ENCODE measurements around the gene CCDC33. TPM values are rescaled to one million over a fixed set of nuclear protein-coding genes. Genes with fewer than 3 reads are reported as not detected.
A peak's percentile ranks its signal among the peaks of the same experiment; 100 is the strongest.

Gene CCDC33
- polyA plus RNA-seq, 1 of the 3 experiments (the other 2 are of a cell fraction), result 4.0 TPM

DNA sequence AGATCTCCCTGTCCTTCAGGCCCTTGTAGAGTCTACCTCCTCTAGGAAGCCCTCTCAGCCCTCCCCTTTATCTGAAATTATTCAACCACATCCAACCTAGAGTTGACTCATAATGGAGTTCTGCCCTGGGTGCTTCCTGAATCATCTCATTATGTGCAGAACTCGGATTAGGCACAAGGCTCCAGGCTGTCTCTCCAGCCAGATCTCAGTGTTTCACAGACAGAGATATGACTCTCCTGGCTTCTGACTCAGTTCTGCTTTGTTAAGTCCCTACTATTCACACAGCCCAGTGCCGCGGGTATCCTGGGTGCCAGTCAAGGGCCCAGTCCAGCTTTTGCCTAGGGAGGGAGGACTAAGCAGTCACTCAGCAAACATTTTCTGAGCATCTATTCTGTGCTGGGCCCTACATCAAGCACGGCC lies 42.8 kb upstream of the CCDC33 start (continued):
- TF ChIP-seq, protein P1, sequence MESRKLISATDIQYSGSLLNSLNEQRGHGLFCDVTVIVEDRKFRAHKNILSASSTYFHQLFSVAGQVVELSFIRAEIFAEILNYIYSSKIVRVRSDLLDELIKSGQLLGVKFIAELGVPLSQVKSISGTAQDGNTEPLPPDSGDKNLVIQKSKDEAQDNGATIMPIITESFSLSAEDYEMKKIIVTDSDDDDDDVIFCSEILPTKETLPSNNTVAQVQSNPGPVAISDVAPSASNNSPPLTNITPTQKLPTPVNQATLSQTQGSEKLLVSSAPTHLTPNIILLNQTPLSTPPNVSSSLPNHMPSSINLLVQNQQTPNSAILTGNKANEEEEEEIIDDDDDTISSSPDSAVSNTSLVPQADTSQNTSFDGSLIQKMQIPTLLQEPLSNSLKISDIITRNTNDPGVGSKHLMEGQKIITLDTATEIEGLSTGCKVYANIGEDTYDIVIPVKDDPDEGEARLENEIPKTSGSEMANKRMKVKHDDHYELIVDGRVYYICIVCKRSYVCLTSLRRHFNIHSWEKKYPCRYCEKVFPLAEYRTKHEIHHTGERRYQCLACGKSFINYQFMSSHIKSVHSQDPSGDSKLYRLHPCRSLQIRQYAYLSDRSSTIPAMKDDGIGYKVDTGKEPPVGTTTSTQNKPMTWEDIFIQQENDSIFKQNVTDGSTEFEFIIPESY (IDR thresholded peaks at IDR 0.05; ENCODE audit: borderline replicate concordance, low read depth), result no peak
- TF ChIP-seq TEAD4 (IDR thresholded peaks at IDR 0.05; ENCODE audit: borderline replicate concordance, insufficient read depth), result peak; percentile 37; the same call in 1 of the 2 replicates
- peak; percentile 83 for TF ChIP-seq TCF12 (IDR thresholded peaks at IDR 0.05)
- no peak for TF ChIP-seq FOXM1 (IDR thresholded peaks at IDR 0.05; ENCODE audit: low read depth)
- TF ChIP-seq YY1 (IDR thresholded peaks at IDR 0.05; ENCODE audit: low read depth), result peak; percentile 29; the same call in 1 of the 2 replicates
- no peak for TF ChIP-seq NRF1 (IDR thresholded peaks at IDR 0.05; ENCODE audit: low read depth, low read length)
- TF ChIP-seq, protein P2, sequence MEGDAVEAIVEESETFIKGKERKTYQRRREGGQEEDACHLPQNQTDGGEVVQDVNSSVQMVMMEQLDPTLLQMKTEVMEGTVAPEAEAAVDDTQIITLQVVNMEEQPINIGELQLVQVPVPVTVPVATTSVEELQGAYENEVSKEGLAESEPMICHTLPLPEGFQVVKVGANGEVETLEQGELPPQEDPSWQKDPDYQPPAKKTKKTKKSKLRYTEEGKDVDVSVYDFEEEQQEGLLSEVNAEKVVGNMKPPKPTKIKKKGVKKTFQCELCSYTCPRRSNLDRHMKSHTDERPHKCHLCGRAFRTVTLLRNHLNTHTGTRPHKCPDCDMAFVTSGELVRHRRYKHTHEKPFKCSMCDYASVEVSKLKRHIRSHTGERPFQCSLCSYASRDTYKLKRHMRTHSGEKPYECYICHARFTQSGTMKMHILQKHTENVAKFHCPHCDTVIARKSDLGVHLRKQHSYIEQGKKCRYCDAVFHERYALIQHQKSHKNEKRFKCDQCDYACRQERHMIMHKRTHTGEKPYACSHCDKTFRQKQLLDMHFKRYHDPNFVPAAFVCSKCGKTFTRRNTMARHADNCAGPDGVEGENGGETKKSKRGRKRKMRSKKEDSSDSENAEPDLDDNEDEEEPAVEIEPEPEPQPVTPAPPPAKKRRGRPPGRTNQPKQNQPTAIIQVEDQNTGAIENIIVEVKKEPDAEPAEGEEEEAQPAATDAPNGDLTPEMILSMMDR (IDR thresholded peaks at IDR 0.05), result no peak
- TF ChIP-seq TAF1 (IDR thresholded peaks at IDR 0.05; ENCODE audit: borderline replicate concordance, low read depth, low read length), result no peak
- TF ChIP-seq, protein P3, sequence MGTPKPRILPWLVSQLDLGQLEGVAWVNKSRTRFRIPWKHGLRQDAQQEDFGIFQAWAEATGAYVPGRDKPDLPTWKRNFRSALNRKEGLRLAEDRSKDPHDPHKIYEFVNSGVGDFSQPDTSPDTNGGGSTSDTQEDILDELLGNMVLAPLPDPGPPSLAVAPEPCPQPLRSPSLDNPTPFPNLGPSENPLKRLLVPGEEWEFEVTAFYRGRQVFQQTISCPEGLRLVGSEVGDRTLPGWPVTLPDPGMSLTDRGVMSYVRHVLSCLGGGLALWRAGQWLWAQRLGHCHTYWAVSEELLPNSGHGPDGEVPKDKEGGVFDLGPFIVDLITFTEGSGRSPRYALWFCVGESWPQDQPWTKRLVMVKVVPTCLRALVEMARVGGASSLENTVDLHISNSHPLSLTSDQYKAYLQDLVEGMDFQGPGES (IDR thresholded peaks at IDR 0.05; ENCODE audit: low read depth, low read length), result no peak
- TF ChIP-seq FOXJ3 (CRISPR knock-in tag; IDR thresholded peaks at IDR 0.05), result no peak
- TF ChIP-seq, protein P4, sequence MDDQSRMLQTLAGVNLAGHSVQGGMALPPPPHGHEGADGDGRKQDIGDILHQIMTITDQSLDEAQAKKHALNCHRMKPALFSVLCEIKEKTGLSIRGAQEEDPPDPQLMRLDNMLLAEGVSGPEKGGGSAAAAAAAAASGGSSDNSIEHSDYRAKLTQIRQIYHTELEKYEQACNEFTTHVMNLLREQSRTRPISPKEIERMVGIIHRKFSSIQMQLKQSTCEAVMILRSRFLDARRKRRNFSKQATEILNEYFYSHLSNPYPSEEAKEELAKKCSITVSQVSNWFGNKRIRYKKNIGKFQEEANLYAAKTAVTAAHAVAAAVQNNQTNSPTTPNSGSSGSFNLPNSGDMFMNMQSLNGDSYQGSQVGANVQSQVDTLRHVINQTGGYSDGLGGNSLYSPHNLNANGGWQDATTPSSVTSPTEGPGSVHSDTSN (IDR thresholded peaks at IDR 0.05), result peak; percentile 57
- 0 out of 2 replicates have a peak, but pooled peaks have one; percentile 11 for TF ChIP-seq RAD21 (IDR thresholded peaks at IDR 0.05; ENCODE audit: low read length)
- no peak for TF ChIP-seq EZH2phosphoT487 (IDR thresholded peaks at IDR 0.05; ENCODE audit: borderline replicate concordance, low read depth)
- TF ChIP-seq, protein P5, sequence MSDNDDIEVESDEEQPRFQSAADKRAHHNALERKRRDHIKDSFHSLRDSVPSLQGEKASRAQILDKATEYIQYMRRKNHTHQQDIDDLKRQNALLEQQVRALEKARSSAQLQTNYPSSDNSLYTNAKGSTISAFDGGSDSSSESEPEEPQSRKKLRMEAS (IDR thresholded peaks at IDR 0.05; ENCODE audit: low read depth), result peak; percentile 69; the same call in 1 of the 2 replicates
- TF ChIP-seq SMC3 (IDR thresholded peaks at IDR 0.05; ENCODE audit: low read depth, low read length), result 0 out of 2 replicates have a peak, but pooled peaks have one; percentile 19
- no peak for TF ChIP-seq GABPA (IDR thresholded peaks at IDR 0.05; ENCODE audit: low read depth)
- TF ChIP-seq EP300 (IDR thresholded peaks at IDR 0.05; ENCODE audit: borderline replicate concordance in 1 of 2, low read depth in 1 of 2, low read length in 1 of 2), result peak; percentile 25 to 85; a peak in 2 of 4 replicates
- TF ChIP-seq ELF1 (IDR thresholded peaks at IDR 0.05), result no peak; the same call in 1 of the 2 replicates
- peak; percentile 80 for TF ChIP-seq JUND (IDR thresholded peaks at IDR 0.05)
- TF ChIP-seq, protein P6, sequence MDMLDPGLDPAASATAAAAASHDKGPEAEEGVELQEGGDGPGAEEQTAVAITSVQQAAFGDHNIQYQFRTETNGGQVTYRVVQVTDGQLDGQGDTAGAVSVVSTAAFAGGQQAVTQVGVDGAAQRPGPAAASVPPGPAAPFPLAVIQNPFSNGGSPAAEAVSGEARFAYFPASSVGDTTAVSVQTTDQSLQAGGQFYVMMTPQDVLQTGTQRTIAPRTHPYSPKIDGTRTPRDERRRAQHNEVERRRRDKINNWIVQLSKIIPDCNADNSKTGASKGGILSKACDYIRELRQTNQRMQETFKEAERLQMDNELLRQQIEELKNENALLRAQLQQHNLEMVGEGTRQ (IDR thresholded peaks at IDR 0.05; ENCODE audit: borderline replicate concordance, low read depth, low read length), result no peak
- no peak; the same call in 1 of the 2 replicates for TF ChIP-seq GATA2 (CRISPR knock-in tag; IDR thresholded peaks at IDR 0.05)
- TF ChIP-seq, protein P7, sequence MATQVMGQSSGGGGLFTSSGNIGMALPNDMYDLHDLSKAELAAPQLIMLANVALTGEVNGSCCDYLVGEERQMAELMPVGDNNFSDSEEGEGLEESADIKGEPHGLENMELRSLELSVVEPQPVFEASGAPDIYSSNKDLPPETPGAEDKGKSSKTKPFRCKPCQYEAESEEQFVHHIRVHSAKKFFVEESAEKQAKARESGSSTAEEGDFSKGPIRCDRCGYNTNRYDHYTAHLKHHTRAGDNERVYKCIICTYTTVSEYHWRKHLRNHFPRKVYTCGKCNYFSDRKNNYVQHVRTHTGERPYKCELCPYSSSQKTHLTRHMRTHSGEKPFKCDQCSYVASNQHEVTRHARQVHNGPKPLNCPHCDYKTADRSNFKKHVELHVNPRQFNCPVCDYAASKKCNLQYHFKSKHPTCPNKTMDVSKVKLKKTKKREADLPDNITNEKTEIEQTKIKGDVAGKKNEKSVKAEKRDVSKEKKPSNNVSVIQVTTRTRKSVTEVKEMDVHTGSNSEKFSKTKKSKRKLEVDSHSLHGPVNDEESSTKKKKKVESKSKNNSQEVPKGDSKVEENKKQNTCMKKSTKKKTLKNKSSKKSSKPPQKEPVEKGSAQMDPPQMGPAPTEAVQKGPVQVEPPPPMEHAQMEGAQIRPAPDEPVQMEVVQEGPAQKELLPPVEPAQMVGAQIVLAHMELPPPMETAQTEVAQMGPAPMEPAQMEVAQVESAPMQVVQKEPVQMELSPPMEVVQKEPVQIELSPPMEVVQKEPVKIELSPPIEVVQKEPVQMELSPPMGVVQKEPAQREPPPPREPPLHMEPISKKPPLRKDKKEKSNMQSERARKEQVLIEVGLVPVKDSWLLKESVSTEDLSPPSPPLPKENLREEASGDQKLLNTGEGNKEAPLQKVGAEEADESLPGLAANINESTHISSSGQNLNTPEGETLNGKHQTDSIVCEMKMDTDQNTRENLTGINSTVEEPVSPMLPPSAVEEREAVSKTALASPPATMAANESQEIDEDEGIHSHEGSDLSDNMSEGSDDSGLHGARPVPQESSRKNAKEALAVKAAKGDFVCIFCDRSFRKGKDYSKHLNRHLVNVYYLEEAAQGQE (IDR thresholded peaks at IDR 0.05; ENCODE audit: low read depth, low read length), result 0 out of 2 replicates have a peak, but pooled peaks have one; percentile 8
